GM12878 (cell line): ENCODE data around the gene NEK5.

Experiments
- EGR1 ChIP-seq, 2 experiments: IDR thresholded peaks; 1 replicate in 1 of 2; 2 replicates in 1 of 2; pipeline ENCODE4 v1.6.1; 2011 to 2012; ENCODE audit warnings: low read depth in 2 of 2, low read length in 2 of 2, borderline replicate concordance in 1 of 2, mild to moderate bottlenecking in 1 of 2, moderate library complexity in 1 of 2
- HDAC2 ChIP-seq: fragments of 200-600 bp; sonication (generic); IDR thresholded peaks from 2 replicates; pipeline ENCODE4 v1.6.1; 2017
- HDAC6 ChIP-seq: fragments of 200-600 bp; sonication (generic); IDR thresholded peaks from one replicate; pipeline ENCODE4 v1.8.0; 2017; ENCODE audit warnings: antibody characterized with exemption; ENCODE audit not compliant: unreplicated experiment

DNA sequence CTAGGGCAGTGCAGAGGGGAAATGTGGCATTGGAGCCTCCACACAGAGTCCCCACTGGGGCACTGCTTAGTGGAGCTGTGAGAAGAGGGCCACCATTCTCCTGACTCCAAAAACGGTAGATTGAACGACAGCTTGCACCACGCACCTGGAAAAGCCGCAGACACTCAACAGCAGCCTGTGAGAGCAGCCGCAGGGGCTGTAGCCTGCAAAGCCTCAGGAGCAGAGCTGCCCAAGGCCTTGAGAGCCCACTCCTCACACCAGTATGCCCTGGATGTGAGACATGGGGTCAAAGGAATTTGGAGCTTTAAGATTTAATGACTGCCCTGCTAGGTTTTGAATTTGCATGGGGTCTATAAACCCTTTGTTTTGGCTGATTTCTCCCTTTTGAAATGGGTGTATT lies 31.7 kb downstream of the NEK5 start:
- TF ChIP-seq HDAC6: no peak
- TF ChIP-seq HDAC2: no peak
- no peak for TF ChIP-seq EGR1 (IDR thresholded peaks at IDR 0.05; ENCODE audit: borderline replicate concordance in 1 of 2, low read depth in 2 of 2, low read length in 2 of 2)
